HG03520 (cell line): Measurements from ENCODE around the gene PSORS1C2.

ENCODE experiments used
- ATAC-seq: cut with Tn5 transposase; IDR thresholded peaks from one replicate; pipeline ENCODE4 v1.9.1; 2021; ENCODE audit warnings: mild to moderate bottlenecking, moderate library complexity; ENCODE audit not compliant: unreplicated experiment

The PSORS1C2 gene

GRCh38 chr6:31143148-31143547 is 4.3 kb upstream of the PSORS1C2 start:
- ATAC-seq = no peak

GRCh38 chr6:31142361-31142761 is 3.5 kb upstream of the PSORS1C2 start:
- no peak for ATAC-seq

DNA sequence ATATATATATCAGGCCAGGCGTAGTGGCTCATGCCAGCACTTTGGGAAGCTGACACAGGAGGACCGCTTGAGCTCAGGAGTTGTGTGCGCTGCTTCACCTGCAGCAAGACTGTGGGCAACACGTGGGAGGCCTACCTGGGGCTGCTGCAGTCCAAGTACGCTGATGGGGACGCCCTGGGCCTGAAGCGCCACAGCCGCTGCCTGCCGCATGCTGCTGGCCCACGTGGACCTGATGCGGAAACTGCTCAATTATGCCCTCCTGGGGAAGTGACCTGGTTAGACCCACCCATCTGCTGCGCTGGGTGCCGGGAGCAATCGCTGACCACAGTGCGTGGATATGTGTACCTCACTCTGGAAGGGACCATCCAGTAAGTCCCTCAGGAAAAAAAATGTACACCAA is 1.8 kb upstream of the PSORS1C2 start:
- no peak for ATAC-seq

GRCh38 chr6:31139599-31139998 is 733 bp upstream of the PSORS1C2 start:
- no peak for ATAC-seq

GRCh38 chr6:31135710-31136109 is 3.2 kb downstream of the PSORS1C2 start:
- no peak for ATAC-seq

- no peak for ATAC-seq
Observed at GRCh38 chr6:31132806-31133205, 6.1 kb downstream of the PSORS1C2 start.

DNA sequence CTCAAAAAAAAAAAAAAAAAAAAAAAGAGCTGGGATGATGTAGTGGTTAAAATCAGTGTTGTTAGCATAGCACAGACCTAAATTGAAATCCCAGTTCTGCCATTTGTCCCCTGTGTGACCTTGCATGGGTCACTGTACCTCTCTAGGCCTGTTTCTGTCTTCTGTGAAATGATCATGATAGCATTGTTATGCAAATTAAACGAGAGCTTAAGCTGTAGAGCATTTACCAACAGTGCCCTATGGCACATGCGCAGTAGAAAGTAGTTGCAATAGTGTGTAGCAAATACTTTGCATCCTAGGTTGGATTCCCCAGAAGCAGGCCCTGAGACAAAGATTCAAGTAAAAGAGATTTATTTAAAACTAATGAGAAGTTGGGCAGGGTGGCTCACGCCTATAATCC is 7.3 kb downstream of the PSORS1C2 start:
- no peak for ATAC-seq

- no peak for ATAC-seq
Observed at GRCh38 chr6:31130751-31131150, 8.1 kb downstream of the PSORS1C2 start.

DNA sequence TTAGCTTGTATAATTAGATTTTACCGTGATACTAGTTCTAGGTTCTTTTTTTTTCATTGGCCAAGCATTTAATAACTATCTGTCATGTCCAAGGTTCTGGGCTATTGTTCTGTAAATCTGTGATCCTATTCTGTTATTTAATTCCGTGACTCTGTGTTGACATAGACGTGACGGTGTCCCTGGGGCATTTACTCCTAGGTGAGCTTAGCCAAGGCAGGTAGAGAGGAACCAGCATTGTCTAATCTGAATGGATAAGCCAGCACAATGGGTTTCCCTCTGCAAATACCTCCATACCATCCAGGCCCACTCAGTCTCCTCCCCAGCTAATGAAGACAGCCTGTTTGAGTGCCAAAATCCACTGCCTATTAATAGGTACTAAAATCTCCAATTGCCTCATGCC is 9.7 kb downstream of the PSORS1C2 start:
- ATAC-seq = no peak

GRCh38 chr6:31128093-31128676 is 10.7 kb downstream of the PSORS1C2 start:
- no peak for ATAC-seq

DNA sequence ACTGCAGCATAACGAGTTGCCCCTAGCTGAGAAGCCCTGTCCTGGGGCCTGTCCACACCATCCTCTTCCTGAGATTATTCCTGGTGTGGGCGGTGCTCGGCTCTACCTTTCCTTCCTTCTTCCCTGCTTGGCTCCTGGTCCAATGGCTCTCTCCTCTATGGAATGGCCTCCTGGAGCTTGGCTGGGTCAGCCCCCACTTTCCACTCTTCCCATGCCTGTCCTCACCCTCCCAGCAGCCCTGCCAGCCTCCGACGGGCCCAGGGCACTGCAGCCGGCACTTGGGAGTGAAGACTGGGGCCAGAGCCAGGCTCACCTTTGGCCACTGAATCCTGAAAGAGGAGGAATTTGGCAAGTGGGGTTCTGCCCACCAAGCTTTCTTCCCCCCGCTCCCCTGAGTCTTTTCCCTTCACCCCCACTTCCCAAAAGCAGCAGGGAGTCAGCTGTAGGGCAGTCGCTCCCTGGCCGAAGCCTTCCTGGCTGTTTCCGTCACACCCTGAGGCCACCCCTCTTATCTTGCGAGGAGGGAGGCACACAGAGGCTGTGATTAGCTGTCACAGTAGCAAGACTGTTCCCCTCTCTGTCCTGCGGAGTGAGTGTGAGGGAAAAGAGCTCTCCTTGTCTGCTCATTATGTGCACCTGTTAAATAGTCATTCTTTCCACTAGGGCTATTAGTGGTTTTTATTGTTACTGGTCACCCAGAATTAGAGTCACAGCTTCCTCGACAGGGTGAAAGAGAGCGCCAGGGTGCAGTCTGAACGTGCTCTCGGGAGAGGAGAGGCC is 12.3 kb downstream of the PSORS1C2 start:
- no peak for ATAC-seq

DNA sequence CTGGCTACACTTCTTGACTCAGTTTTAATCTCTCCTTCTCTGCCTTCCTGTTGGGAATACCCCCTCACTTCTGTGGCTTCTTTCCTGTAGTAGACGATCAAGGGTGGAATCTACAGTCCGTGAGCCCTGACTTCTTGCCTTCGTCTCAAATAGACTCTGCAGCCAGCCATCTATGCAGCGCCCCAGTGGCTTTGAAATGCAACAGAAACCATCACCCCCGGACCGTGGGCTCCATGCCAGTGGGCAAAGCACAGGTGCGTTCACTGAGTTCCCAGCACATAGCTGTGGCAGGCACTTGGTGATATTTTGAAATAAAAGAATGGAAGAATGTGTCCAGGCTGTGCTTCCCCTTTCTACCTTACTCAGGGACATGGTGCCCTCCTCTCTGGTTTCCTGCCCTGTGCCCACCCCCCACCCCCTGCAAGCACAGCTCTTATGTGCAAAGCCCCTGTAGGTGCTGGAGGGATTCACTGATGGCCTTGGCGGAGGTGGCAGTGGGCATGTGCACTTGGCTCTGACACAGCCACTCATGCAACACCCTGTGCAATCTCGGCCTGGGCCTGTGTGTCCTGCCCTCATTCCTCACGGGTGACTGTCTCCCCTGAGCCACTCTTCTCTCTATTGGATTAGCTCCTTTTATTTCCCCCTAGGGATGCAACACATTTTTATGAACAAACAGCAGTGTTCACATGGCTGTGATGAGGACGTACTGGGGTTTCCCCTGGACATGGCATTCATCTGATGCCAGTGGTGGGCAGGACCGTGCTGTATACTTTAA is 13.1 kb downstream of the PSORS1C2 start:
- ATAC-seq = no peak

DNA sequence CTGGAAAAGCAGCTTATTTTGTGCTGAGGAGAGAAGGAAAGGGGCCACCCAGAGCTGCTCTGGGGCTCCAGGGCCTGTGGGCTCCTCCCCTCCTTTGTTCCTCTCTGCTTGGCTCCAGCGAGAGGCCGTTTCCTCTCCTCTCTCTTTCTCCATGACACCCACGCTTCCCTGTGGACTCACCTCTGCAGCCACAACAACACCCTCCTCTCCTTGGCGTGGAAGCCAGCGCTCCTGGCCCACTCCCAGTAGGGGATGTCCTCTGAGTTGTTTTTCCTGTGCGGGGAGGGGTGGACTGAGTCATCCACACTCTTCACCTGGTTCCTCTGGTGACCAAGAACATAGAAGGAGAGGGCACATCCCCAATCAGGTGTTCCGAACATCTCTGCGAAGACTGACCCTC is 13.7 kb downstream of the PSORS1C2 start:
- no peak for ATAC-seq

DNA sequence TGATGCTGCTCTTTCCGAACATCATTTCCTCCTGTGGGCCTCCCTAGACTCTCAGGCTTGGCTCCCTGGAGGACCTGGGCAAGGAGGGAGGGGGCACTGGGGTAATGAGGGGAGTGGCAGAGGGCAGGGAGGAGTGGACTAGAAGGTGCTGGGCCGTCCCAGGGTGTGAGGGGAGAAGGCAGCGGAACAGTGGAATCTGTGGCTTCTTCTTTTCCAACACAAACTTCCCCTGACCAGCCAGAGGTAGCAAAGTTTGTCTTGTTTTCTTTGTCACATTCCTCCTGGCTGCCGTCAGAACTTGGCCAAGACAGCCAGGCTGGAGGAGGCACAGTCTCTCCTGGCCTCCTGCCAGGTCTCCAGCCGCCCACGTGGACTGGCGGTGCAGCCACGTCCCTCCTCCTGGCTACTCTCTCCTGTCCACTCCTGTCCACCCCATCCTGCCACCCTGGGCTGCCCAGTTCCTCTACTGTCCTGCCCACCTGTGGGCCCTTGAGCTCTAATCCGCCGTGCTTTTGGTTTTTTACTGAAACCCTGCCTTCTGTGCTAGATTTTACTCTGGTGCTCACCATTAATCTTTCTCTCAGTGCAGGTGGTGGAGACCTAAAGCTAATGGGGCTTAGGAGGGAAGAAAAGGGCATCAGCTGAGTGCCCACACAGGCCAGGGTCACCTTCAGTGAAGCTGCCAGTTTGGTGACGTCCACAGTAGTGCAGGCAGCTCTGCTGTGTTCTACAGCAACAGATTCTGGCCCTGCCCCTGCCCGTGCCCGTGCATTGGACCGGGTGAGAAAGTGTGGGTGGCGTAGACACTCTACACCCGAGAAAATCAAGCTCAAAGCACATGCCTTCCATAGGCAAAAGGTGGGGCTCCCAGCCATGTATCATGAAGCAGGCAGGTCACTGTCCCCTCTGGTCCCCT is 15.8 kb downstream of the PSORS1C2 start:
- no peak for ATAC-seq

- no peak for ATAC-seq
Observed at GRCh38 chr6:31121131-31121790, 17.6 kb downstream of the PSORS1C2 start.

GRCh38 chr6:31120151-31120915 is 18.5 kb downstream of the PSORS1C2 start, which contains the start of gene CDSN:
CDSN (minus strand) TSS chr6:31120446; CDS start chr6:31120419, 27 bp downstream.
- no peak for ATAC-seq

GRCh38 chr6:31118178-31118577 is 20.7 kb downstream of the PSORS1C2 start:
- no peak for ATAC-seq

DNA sequence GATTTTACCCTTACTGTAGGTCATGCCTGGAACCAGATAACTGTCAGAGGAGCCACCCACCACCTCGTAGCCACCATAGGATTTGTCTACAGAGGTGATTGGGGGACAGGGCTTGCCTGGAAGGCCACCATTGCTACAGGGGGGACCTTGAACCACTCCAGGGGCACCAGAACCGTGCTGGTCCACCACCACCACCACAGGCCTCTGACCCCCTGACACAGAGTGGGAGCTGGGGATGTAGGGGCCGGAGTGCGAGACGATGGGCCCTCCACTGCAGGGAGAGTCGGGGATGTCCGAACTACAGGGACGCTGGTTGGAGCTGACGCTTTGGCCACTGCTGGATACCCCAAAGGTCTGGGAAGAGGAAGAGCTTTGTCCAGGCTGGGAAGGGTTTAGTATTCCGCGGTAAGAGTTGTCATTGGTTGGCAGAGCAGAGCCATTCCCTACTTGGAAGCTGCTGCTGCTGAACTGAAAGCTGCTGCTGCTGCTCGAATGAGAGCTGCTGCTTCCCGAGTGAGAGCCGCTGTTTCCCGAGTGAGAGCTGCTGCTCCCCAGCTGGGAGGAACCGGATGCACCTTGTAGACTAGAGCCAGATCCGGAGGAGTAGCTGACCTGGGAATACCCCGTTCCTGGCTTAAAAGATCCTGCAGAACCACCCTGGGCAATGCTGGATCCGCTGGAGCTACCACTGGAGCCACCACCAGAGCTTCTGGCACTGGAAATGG is 22.0 kb downstream of the PSORS1C2 start:
- ATAC-seq = no peak
